Ascending aorta (tissue), 2 donors: Measurements from ENCODE around the gene MAP1A. TPM values are rescaled to one million over a fixed set of nuclear protein-coding genes. Genes with fewer than 3 reads are reported as not detected.
"Not testable (repeated sequence)": the region's sequence is repeated elsewhere in the genome, so short reads cannot be mapped to it uniquely, and the experiment has no call there.

Experiments
- DNase-seq, 2 donors: peaks; one replicate each; pipeline ENCODE4 v3.0.0-alpha.2; 2019; ENCODE audit warnings: low spot score in 2 of 2
- H3K27ac ChIP-seq, 2 donors: fragments of 200-600 bp; sonication (generic); one replicate each; pipeline ENCODE4 v1.5.1; 2016 to 2017; ENCODE audit warnings: mild to moderate bottlenecking in 1 of 2
- H3K27me3 ChIP-seq: fragments of 200-600 bp; sonication (generic); one replicate; pipeline ENCODE4 v1.5.1; 2017
- H3K36me3 ChIP-seq, 2 donors: fragments of 200-600 bp; sonication (generic); one replicate each; pipeline ENCODE4 v1.5.1; 2016
- H3K4me1 ChIP-seq, 2 donors: fragments of 200-600 bp; sonication (generic); one replicate each; pipeline ENCODE4 v1.5.1; 2016 to 2017; ENCODE audit warnings: mild to moderate bottlenecking in 1 of 2
- H3K4me3 ChIP-seq, 2 donors: fragments of 200-600 bp; sonication (generic); one replicate each; pipeline ENCODE4 v1.5.1; 2016 to 2017; ENCODE audit warnings: mild to moderate bottlenecking in 1 of 2
- H3K9me3 ChIP-seq, 2 donors: fragments of 200-600 bp; sonication (generic); one replicate each; pipeline ENCODE4 v1.5.1; 2016
- intact Hi-C: fragments of 100-400 bp; cut with DNase I; formaldehyde crosslinking; loops from one replicate; pipeline ENCODE4 v1.15.1; 2023
- total RNA-seq: library from RNA; depleted of rRNA; stranded (reverse); fragments of >200 nt; gene quantifications from one replicate; pipeline ENCODE4 v1.1.0, GENCODE V29; 2016
- TF ChIP-seq, protein P1 (sequence below), 3 experiments: fragments of 200-600 bp in 2 of 3; fragments of 450-650 bp in 1 of 3; sonication (generic) in 2 of 3; IDR thresholded peaks; one replicate each; pipeline ENCODE4 v1.5.1; 2016 to 2019; ENCODE audit warnings: antibody characterized with exemption in 3 of 3, mild to moderate bottlenecking in 1 of 3, moderate library complexity in 1 of 3

Gene MAP1A
- total RNA-seq, 1 donor from 2014 or later: 19.9 TPM

- H3K4me1 ChIP-seq: no peaks in the 10 kb centered on the region
- no peak overlapping the region for H3K4me3 ChIP-seq
- peaks cover 0 to 10% of the 10 kb centered on the region in 2 donors for H3K36me3 ChIP-seq
- TF ChIP-seq, protein P1, sequence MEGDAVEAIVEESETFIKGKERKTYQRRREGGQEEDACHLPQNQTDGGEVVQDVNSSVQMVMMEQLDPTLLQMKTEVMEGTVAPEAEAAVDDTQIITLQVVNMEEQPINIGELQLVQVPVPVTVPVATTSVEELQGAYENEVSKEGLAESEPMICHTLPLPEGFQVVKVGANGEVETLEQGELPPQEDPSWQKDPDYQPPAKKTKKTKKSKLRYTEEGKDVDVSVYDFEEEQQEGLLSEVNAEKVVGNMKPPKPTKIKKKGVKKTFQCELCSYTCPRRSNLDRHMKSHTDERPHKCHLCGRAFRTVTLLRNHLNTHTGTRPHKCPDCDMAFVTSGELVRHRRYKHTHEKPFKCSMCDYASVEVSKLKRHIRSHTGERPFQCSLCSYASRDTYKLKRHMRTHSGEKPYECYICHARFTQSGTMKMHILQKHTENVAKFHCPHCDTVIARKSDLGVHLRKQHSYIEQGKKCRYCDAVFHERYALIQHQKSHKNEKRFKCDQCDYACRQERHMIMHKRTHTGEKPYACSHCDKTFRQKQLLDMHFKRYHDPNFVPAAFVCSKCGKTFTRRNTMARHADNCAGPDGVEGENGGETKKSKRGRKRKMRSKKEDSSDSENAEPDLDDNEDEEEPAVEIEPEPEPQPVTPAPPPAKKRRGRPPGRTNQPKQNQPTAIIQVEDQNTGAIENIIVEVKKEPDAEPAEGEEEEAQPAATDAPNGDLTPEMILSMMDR (IDR thresholded peaks at IDR 0.05): no peak
- H3K27me3 ChIP-seq: no peaks in the 10 kb centered on the region
- no peak overlapping the region for H3K27ac ChIP-seq
- intact Hi-C loops: no loop called here
- no peaks in the 10 kb centered on the region for H3K9me3 ChIP-seq
- no peak for DNase-seq
These were observed 30.1 kb downstream of the MAP1A start for GRCh38 chr15:43547539-43547938.

- no peaks in the 10 kb centered on the region for H3K9me3 ChIP-seq
- no peak overlapping the region for H3K27ac ChIP-seq
- peaks cover 0 to 22% of the 10 kb centered on the region in 2 donors for H3K36me3 ChIP-seq
- no peaks in the 10 kb centered on the region for H3K4me1 ChIP-seq
- intact Hi-C loops: no loop called here
- TF ChIP-seq, protein P1 (IDR thresholded peaks at IDR 0.05): no peak
- H3K4me3 ChIP-seq: no peak overlapping the region
- no peak for DNase-seq
- H3K27me3 ChIP-seq: no peaks in the 10 kb centered on the region
These were observed 33.3 kb downstream of the MAP1A start for GRCh38 chr15:43550527-43551363.

DNA sequence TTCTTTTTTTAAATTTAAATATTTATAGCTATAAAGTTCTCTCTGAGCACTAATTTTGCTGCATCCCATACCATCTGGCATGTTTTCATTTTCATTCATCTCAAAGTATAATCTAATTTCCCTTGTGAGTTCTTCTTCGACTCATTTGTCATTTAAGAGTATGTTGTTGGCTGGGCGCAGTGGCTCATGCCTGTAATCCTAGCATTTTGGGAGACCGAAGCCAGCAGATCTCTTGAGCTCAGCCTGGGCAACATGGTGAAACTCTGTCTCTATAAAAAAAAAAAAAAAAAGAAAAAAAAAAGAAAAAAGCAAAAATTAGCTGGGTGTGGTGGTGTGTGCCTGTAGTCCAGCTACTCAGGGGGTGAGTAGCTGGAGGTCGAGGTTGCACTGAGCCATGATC, 34.8 kb downstream of the MAP1A start:
- DNase-seq: no peak
- H3K9me3 ChIP-seq: no peaks in the 10 kb centered on the region
- TF ChIP-seq, protein P1 (IDR thresholded peaks at IDR 0.05): no peak
- H3K4me1 ChIP-seq: no peaks in the 10 kb centered on the region
- no peak overlapping the region for H3K27ac ChIP-seq
- H3K27me3 ChIP-seq: no peaks in the 10 kb centered on the region
- intact Hi-C loops: no loop called here
- no peak overlapping the region for H3K4me3 ChIP-seq
- H3K36me3 ChIP-seq: peaks cover 0 to 28% of the 10 kb centered on the region in 2 donors

DNA sequence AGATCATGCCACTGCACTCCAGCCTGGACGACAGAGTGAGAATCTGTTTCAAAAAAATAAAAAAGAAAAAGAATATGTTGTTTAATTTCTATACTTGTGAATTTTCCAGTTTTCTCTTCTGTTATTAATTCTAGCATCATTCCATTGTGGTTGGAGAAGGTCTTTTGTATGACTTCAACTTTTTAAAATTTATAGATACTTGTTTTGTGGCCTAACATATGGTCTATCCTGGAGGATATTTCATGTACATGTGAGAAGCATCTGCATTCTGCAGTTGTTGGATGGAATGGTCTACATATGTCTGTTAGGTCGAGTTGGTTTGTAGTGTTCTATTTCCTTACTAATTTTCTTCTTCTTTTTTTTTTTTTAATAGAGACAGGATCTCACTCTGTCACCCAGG, 35.6 kb downstream of the MAP1A start:
- Histone ChIP-seq H3K27ac (no peak overlapping the region), H3K4me3 (no peak overlapping the region), H3K9me3 (no peaks in the 10 kb centered on the region), H3K36me3 (peaks cover 3 to 28% of the 10 kb centered on the region in 2 donors), H3K4me1 (no peaks in the 10 kb centered on the region), H3K27me3 (no peaks in the 10 kb centered on the region)
- TF ChIP-seq, protein P1 (IDR thresholded peaks at IDR 0.05): no peak
- DNase-seq: no peak
- intact Hi-C loops: no loop called here

DNA sequence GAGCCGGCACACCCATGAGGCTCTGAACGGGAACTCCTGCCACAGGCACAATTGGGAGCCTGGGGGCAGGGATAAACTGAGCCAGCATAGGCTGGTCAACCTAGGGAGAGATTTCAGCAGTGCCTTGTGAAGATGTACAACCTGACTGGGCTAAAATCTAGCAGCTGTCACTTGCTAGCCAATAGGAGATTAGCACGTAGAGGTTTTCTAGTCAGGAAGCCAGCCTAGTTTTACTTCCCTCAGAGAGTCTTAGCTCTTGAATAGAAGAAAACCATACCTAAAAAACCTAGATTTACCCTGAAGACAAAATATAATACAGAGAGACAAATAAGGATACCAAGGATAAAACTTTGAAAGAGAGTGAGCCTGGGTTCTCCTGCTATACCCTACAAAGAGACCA, 45.3 kb downstream of the MAP1A start:
- intact Hi-C loops, H3K4me1 ChIP-seq, H3K27ac ChIP-seq, H3K36me3 ChIP-seq, H3K9me3 ChIP-seq, H3K4me3 ChIP-seq, DNase-seq, H3K27me3 ChIP-seq: not testable (repeated sequence)

DNA sequence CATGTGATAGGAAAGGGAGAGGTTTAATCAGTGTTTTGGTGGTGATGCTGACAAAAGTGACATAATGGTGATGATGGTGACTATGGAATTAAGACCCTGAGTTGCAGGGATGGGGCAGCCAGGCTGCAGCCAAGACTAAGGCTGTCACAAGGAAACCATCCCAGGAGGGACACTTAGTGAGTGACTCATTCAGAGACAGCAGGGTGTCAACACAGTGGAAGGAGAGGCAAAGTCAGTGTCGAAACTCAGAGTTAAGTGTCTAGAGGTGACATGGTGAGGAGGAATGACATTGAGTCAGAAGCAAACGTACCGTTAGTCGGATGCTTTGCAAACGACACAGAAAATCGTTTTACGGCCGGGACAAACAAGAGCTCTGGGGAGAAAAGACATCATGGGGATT, 46.4 kb downstream of the MAP1A start:
- H3K4me1 ChIP-seq, intact Hi-C loops, H3K27ac ChIP-seq, H3K36me3 ChIP-seq, H3K27me3 ChIP-seq, H3K9me3 ChIP-seq, H3K4me3 ChIP-seq, DNase-seq: not testable (repeated sequence)

GRCh38 chr15:43566615-43567014, 49.2 kb downstream of the MAP1A start:
- H3K36me3 ChIP-seq, H3K4me1 ChIP-seq, H3K4me3 ChIP-seq, H3K27ac ChIP-seq, H3K9me3 ChIP-seq, DNase-seq, intact Hi-C loops, H3K27me3 ChIP-seq: not testable (repeated sequence)

GRCh38 chr15:43574607-43575006, 57.2 kb downstream of the MAP1A start:
- H3K27ac ChIP-seq, H3K4me3 ChIP-seq, H3K9me3 ChIP-seq, intact Hi-C loops, H3K4me1 ChIP-seq, H3K36me3 ChIP-seq, DNase-seq, H3K27me3 ChIP-seq: not testable (repeated sequence)
